Retina (tissue), 1 donor: ENCODE data around the gene CD28.
"Not testable (repeated sequence)": the region's sequence is repeated elsewhere in the genome, so short reads cannot be mapped to it uniquely, and the experiment has no call there.

Experiments
- DNase-seq: peaks from one replicate; pipeline ENCODE4 v3.0.0-alpha.2; 2016

Gene CD28

DNA sequence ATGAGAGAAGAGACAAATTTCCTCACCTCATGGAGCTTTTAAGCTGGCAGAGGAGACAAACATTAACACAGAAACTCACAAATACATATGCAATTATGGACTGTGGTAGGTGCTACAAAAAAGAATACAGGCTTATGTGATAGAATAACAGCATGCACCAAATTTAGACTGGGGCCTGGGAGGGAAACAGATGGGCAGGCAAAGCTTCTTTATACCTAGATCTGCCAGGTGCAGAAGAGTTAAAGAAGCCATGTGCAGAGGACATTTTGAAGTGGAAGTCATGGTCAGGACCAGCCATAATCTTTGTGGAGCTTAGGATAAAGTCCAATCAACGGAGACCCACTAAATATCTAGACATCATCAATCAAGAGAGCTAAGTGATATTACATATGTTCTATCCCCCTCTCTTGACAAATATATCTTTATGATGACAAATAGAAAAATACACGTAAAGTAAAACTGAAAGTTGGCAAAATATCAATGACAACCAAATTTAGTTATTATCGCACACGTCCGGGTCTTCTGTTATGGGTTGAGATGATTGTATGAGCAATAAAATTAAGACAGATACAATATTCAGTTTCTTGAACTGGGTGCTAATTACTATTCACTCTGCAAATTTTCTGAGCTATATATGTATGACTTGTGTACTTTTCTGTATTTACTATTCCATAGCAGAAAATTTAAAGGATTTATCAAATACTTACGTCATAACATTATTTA lies 44.1 kb downstream of the CD28 start:
- no peak for DNase-seq

DNA sequence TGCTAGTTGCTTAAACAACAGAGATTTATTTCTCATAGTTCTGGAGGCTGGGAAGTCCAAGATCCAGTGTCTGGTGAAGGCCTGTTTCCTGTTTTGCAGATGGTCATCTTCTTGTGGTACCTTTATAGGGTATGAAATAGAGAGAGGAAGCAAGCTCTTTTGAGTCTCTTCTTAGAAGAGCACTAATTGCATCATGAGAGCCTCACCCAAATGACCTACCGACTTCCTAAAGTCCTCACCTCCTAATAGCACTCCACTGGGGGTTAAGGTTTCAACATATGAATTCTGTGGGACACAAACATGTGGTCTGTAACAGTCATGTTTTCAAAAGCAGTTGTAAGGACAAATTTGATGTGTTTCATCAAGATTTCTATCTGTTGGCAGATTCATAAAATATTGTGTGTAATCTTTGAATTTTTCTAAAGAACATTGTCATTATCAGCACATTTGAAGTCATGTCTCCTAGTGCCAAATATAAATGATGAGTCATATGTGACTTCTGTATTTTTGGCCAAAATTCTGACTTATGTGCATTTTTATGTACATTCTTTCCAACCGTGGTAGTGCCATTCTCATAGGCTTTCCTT lies 45.3 kb downstream of the CD28 start:
- no peak for DNase-seq

DNA sequence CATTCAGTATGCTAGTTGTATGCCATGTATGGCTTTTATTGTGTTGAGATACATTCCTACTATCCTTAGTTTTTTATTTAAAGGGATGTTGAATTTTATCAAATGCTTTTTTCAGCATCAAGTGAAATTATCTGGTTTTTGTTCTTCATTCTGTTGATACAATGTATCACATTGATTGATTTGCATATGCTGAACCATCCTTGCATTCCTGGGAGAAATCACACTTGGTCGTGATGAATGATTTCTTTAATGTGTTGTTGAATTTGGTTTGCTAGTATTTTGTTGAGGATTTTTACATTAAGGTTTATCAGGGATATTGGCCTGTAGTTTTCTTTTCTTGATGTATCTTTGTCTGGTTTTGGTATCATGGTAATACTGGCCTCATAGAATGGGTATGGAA lies 49.7 kb downstream of the CD28 start:
- no peak for DNase-seq

DNA sequence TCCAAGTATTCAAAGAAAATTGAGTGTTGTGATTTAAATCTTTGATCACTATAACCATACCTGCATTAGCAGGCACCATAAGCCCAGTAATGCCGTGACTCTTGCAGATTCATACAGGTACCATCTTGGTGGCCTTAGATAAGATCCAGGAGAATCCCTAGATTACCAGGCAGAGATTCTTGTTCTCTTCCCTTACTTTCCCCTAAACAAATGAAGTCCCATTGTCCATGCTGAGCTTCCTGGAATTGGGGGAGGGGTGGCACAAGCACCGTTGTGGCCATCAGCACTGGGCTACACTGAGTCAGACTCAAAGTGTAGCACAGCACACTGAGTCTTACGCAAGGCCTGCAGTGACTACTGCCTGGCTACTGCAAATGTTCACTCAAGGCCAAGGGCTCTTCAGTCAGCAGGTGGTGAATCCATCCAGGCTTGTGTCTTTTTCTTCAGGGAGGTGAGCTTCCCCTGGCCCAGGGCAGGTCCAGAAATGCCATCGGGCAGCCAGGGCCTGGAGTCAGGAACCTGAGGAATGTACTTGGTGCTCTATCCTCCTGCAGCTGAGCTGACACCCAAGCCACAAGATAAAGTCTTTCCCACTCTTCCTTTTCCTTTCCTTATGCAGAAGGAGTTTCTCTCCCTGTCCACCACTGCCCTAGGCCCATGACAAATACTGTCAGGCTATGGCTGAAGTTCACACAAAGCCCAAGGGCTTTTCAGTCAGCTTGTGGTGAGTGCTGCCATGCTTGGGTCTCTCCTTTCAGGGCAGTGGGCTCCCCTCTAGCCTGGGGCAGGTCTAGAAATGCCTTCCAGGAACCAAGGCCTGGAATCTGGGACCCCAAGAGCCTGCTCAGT lies 52.6 kb downstream of the CD28 start:
- no peak for DNase-seq

DNA sequence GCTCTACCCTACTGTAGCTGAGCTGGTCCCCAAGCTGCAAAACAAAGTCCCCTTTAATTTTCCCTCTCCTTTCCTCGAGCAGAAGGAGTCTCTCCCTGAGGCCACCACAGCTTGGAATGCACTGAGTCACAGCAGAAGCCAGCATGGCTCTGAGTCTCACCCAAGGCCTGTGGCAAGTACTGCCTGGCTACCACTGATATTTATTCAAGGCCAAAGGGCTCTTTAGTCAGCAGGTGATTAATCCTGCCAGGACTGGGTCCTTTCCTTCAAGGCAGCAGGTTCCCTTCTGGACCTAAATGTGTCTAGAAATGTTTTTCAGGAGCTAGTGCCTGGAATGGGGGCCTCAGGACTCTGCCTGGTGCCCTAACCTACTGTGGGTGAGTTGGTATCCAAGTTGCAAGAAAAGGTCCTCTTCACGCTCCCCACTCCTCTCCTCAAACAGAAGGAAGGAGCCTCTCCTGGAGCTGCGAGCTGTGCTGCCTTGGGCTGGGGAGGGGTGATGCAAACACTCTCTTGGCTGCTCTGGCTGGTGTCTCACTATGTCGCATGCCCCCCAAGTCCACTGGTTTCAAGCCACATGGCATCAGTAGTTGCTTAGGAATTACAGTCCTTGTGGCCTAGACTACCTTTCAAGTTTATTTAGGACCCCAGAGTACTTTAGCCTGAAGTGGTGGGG lies 53.4 kb downstream of the CD28 start:
- DNase-seq: no peak

DNA sequence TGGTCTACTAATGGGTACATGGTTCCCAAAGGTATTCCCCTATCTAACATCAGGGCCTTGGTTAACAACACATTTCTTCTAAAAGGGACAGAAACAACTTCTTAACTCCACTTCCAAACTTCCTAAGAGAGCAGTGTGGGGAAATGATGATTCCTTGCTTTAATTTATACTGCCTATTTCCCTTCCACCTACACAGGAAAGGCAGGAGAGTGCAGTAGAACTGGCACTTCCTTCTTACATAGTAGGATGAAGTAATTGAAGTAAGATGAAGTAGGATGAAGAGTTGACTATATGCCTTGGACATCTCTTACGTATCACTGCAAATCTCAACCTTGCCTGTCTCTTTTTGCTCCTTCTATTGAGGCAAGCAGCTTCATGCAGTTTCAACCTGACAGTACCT lies 54.7 kb downstream of the CD28 start:
- no peak for DNase-seq

DNA sequence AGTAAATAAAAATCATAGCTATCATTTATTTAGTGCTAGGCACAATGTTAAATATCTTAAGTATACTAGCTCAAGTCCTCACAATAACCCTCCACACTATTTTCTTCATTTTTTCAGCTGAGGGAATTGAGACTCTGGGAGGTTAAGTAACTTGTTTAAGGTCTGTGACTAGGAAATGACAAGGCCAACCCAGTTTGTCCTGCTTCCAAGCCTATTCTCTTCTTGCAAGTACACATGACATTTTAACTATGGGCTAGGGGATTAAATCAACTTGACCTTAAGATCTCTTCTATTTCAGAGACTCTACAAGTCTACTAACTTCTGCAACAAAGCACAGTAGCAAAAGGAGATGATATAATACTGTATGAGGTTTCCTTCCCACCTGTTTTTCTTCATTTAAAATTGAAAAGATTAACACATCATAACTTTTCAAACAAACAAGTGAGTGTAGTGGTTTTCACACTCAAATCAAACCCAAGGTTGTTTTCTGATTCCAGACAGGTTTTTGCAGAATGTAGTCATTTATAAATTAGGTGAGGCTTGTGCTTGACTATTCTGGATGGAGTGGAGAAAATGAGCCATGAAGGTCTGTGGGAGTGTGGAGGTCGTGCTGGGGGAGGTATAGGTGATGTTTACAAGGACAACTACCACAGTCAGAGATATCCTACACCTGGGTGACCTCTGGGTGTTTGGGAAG lies 57.0 kb downstream of the CD28 start:
- no peak for DNase-seq

DNA sequence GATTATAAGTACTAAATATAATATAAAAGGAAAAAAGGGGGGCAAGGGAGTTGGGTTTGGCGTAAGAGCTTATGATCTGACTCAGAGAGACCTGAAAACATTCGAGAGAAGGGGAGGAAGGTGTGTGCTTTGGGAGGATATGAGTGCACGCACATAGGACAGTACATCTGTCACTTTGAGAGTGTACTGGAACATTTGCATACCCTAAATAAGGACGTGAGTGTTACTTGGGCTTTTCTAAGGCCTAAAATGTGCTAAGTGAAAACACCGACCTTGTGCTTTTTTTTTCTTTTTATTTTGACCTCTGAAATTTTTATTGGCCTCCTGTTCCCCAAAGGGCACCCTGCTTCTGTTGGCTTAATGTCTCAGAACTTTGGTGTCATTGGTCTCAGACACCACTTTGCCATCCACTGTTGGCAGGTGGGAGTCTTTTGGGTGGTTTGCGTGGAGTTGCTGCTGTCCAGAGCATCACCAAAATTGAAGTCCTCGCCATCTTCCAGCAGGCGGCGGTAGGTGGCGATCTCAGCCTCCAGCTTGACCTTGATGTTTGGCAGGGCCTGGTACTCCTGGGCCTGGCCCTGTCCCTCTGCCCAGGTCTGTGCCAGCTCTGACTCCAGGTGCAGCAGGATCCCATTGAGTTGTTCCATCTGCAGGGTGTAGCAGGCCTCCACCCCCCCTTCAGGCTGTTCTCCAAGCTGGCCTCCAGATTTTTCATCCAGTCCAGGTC lies 57.7 kb downstream of the CD28 start:
- no peak for DNase-seq

DNA sequence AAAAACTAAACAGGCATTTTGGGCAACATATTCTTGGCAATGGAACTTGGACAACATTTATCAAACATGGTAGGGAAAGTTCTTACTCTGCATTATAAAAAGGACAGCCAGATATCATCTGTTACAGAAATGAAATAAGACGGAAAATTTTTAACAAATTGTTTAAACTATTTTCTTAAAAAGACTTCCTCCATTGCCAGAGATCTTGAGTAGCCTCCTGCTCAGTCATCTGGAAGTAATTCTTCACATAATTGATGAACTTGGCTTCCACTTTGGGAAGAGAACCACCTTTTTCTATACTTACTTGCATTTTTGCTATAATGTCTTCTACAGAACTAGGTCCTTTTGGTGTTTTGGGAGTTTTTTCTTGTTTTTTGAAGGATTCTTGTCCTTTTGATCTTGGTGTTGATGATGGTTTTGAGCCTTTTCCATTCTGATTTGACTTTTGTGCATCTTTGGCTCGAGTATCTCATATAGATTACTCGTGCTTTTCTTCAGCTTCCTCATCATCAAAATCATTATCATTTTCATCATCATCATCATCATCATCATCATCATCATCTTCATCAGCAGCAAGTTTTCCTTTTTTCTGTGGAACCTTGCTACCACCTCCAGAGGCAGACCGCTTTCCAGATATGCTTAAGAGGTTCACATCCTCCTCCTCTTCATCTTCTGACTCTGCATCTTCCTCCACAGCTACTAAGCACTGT lies 66.2 kb downstream of the CD28 start:
- no peak for DNase-seq

DNA sequence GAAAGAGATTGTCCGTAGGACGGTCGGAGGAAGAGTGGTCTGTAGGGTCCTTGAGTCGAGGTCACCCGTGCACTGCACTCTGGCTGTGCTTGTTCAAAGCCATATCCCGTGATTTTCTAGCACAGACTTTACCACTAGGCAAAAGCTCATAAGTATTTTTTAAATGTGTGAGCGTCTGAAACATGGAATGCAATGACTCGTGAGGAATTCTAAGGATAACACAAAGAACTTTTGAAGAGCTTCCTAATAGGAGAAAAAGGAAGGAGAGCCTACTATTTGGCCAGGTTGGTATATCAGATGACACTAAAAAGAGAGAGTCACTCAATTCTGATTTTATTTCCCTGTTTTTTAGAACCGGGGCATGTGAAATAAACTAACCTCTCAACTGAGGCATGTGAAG lies 68.3 kb downstream of the CD28 start:
- no peak for DNase-seq

DNA sequence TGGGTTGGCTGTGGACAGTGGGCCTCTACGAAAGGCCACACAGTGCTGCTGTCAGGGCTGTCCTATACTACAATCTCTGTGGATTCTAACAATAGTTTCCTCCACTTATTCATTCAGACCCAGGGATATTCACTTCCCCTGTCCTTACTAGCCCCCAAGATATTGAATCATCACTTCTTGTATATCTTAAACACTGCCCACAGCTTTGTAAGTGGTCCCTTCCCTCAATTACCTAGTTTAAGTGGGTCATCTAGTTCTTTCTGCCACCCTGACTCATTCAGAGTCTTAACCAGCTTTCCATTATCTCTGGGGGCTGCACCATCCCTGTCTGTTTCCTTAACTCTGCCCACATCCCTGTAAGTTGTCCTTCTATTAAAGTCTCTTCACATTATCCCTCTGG lies 69.2 kb downstream of the CD28 start:
- DNase-seq: no peak

DNA sequence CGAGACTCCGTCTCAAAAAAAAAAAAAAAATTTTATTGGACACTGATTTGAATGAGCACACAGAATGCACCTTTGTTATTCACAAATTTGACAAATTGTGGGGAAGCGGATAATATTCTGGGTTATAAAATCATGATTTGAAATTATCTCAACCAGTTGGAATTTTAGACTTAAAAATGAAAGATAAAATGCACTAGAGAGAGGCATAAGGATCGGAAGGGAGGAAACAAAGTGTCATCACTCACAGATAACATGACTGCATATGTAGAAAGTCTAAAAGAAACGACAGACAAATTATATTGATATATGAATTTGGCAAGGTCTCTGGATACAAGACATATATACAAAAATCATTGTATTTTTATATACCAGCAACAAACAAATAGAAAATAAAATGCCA lies 70.6 kb downstream of the CD28 start:
- no peak for DNase-seq

DNA sequence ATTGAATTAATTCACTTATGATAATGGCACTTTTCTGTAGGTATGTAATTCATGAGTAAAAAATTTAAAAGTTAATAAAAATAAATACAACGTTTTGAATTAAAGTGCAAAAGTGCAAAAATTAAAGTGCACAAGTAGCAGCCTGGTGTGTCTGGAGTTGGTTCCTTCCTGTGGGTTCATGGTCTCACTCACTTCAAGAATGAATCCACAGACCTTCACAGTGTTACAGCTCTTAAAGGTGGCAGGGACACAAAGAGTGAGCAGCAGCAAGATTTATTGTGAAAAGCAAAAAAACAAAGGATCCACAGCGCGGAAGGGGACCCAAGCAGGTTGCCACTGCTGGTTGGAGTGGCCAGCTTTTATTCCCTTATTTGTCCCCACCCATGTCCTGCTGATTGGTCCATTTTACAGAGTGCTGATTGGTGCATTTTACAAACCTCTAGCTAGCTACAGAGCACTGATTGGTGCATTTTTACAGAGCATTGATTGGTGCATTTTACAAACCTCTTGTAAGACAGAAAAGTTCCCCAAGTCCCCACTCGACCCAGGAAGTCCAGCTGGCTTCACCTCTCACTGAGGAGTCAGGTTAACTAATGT lies 73.1 kb downstream of the CD28 start:
- not testable (repeated sequence) for DNase-seq

DNA sequence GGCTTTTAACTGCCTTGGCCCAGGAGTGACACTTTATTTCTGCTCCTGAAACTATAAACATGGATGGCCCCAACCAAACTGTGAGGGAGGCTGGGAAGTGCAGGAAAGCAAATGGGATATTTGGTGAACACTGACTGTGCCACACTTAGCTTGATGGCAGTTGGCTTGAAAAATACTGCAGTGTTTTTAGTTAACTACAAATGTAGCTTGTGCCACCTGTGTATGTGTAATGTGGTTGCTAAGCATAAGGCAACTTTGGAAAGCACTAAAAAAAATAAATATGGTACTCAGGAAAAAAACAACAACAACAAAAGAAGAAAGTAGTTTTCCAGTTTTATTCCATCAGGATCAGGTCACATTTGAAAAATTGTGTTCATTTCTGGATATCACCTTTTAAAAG lies 73.8 kb downstream of the CD28 start:
- DNase-seq: no peak

DNA sequence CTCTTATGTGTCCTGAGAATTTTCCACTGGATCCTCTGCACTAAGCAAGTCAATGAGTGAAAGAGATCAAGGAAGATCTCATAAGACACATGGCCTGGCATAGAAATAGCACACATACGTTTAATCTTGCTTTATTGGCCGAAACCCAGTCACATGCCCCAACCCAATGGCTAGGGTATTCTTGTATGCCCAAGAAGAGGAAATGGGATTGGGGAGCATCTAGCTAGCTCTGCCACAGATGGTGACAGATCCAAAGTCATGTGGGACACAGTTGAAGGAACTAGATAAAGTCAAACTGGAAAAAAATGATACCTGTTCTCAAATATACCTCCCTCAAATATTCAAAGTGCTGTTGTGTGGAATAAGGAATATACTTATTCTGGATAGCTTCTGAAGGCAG lies 74.7 kb downstream of the CD28 start:
- DNase-seq: no peak

DNA sequence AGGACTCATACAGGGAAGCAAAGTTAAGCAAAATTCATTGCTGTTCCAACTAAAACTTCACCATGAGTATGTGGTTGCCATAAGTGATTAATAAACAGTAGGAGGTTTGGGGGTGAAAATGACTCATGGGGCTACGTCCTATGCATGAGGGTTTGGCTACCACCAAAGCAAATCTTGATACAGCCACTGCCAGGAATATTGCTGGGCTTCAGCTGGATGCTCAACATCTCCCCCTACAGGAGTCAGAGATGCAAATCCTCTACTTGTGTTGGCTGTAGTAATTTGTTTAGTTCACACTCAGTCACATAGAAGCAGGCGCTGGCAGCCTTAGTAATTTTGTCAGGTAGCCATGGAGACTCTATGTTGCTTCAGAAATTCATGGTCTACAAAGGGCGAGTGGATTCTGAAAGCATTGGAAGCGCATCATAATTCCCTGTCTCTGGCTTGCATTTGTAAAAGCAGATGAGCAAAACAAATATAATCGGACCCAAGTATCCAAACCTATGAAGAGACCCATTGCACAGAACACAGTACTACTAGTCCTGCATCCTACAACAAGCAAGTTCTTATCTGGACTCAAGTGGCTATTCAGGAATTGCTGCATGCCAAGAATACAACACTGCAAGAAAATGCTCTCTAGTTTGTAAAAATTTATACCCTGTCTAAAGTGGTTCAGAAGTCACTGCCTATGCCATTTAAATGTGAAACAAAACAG lies 76.0 kb downstream of the CD28 start:
- DNase-seq: no peak

DNA sequence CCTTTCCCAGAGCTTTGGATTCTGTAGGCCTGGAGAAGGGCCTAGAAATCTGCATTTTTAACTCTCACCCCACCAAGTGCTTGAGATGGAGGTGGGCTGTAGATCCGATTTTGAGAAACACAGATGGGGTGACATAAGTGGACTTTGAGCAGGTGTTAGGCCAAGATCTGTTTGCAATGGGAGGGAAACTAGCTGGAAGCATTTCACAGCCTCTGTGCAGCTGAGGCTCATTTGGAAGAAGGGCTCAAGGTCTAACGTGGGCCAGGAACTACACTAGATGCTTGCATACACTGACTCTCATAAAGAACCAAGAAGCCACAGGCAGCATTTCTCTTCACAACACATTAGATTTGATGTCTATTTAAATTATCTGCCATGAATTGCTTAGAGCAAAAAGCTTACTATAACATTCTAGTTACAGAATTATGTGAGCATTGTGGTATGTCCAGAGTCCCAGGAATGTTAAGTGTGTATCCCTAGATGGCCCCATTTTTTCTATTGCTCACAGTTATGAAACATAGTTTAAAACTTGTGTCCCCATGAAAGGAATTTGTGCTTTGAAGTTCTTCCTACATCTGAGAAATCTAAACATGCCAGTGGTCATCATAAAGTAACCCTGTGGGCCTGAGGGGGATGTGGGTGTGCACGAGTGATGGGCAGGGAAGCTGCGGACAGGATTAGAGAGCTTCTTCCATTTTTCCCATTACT lies 77.2 kb downstream of the CD28 start:
- DNase-seq: no peak

DNA sequence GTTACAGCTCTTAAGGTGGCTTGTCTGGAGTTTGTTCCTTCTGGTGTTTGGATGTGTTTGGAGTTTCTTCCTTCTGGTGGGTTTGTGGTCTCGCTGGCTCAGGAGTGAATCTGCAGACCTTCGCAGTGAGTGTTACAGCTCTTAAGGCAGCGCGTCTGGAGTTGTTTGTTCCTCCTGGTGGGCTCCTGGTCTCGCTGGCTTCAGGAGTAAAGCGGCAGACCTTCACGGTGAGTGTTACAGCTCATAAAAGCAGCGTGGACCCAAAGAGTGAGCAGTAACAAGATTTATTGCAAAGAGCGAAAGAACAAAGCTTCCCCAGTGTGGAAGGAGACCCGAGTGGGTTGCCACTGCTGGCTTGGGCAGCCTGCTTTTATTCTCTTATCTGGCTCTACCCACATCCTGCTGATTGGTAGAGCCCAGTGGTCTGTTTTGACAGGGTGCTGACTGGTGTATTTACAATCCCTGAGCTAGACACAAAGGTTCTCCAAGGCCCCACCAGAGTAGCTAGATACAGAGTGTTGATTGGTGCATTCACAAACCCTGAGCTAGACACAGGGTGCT lies 78.4 kb downstream of the CD28 start:
- not testable (repeated sequence) for DNase-seq

DNA sequence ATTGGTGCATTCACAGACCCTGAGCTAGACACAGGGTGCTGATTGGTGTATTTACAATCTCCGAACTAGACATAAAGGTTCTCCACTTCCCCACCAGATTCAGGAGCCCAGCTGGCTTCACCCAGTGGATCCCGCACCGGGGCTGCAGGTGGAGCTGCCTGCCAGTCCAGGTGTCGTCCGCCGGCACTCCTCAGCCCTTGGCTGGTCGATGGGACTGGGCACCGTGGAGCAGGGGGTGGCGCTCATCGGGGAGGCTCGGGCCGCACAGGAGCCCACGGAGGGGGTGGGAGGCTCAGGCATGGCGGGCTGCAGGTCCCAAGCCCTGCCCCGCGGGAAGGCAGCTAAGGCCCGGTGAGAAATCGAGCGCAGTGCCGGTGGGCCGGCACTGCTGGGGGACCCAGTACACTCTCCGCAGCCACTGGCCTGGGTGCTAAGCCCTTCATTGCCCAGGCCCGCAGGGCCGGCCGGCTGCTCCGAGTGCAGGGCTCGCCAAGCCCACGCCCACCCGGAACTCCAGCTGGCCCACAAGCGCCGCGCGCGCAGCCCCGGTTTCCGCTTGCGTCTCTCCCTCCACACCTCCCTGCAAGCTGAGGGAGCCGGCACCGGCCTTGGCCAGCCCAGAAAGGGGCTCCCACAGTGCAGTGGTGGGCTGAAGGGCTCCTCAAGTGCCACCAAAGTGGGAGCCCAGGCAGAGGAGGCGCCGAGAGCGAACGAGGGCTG lies 79.1 kb downstream of the CD28 start:
- DNase-seq: not testable (repeated sequence)
